Pancreas (tissue), 10 donors: ENCODE data around the gene TRPC4AP. TPM values are rescaled to one million over a fixed set of nuclear protein-coding genes. Genes with fewer than 3 reads are reported as not detected.

ENCODE experiments used
- ATAC-seq, 4 donors: fragments of 200-7000 bp; cut with Tn5 transposase; one replicate each; pipeline versions ENCODE4 v1.8.0 to v1.9.1; 2020; ENCODE audit warnings: mild to moderate bottlenecking in 4 of 4, moderate library complexity in 4 of 4
- DNase-seq, 6 donors: peaks; one replicate each; pipeline ENCODE4 v3.0.0-alpha.2; 2020
- FAIRE-seq: peaks from 2 replicates; lab custom pipeline; 2012; peaks lifted over from hg19 to GRCh38; lab: Jason Lieb, UNC
- H3K27ac ChIP-seq, 4 donors: fragments of 200-600 bp; sonication (generic); 1 replicate in 3 of 4; 2 replicates in 1 of 4; pipeline versions ENCODE4 v1.5.0 to v1.8.0; 2020
- H3K27me3 ChIP-seq, 4 donors: fragments of 200-600 bp; one replicate each; pipeline ENCODE4 v1.8.0; 2021
- H3K36me3 ChIP-seq, 3 donors: fragments of 200-600 bp; sonication (generic) in 1 of 3; one replicate each; pipeline versions ENCODE4 v1.5.0 to v1.8.0; 2020 to 2021
- H3K4me1 ChIP-seq, 3 donors: fragments of 200-600 bp; one replicate each; pipeline ENCODE4 v1.8.0; 2021
- H3K4me3 ChIP-seq, 4 donors: fragments of 200-600 bp; sonication (generic) in 2 of 4; one replicate each; pipeline versions ENCODE4 v1.5.0 to v1.8.0; 2020 to 2021
- H3K9me3 ChIP-seq, 4 donors: fragments of 200-600 bp; one replicate each; pipeline ENCODE4 v1.8.0; 2021
- CTCF ChIP-seq, 4 donors: fragments of 200-600 bp; sonication (generic) in 3 of 4; IDR thresholded peaks; one replicate each; pipeline versions ENCODE4 v1.5.0 to v1.8.0; 2021; ENCODE audit warnings: antibody characterized with exemption in 4 of 4
- WGBS, 2 donors: extraction: QIAGEN DNeasy Blood & Tissue Kit; methylation state at CpG; one replicate each; pipeline ENCODE4 v1.1.7; 2013; 5-methylcytosine and 5-hydroxymethylcytosine counted together
- intact Hi-C, 3 donors: fragments of 100-400 bp; cut with DNase I; formaldehyde crosslinking; loops; one replicate each; pipeline versions ENCODE4 v1.11.1 to v1.14.2; 2022
- polyA plus RNA-seq, 2 donors: library from polyadenylated mRNA; stranded (reverse); fragments of 200-250 nt; gene quantifications; one replicate each; pipeline ENCODE4 v1.2.3, GENCODE V29; 2013
- total RNA-seq, 6 donors: library from RNA; stranded (reverse); fragmentation: NEBNext Ultra II Directional in 4 of 6; extraction: Animal tissue kit (Norgen Biotek cat#: 25700) in 4 of 6; gene quantifications; one replicate each; pipeline versions ENCODE4 v1.2.1 to v1.2.4, GENCODE V29; 2021 to 2023
- donor health status: healthy with polysubstance abuse.
- donor health status: DM: no; HTN: no; CAD: no; lungs with moderate emphysema.
- donor health status: DM: no; HTN: no; CAD: no.
- donor health status: control.
- donor health status: control.
- donor health status: Bipolar disorder and iron deficiency.
- donor health status: DM: yes; HTN: yes; CAD: no.
- donor health status: DM: no; HTN: no; CAD: no.
- donor health status: DM: no; HTN: no; CAD: no.
- donor health status: DM: yes; HTN: yes; CAD: no.

TRPC4AP gene
- total and polyA plus RNA-seq, 8 donors = 30.7 to 43.1 (median 34.0) TPM

- 91 to 92% methylated on average over 19 of the region's 19 CpGs for WGBS, 2 donors
- no peaks in the 10 kb centered on the region for H3K9me3 ChIP-seq
- FAIRE-seq (no peak), DNase-seq (no peak), ATAC-seq (no peak)
- intact Hi-C loops = no loop called here
- H3K27me3 ChIP-seq = no peaks in the 10 kb centered on the region
- no peak overlapping the region for H3K4me3 ChIP-seq
- no peaks in the 10 kb centered on the region for H3K4me1 ChIP-seq
- TF ChIP-seq CTCF (IDR thresholded peaks at IDR 0.05) = no peak
- H3K27ac ChIP-seq = no peak overlapping the region
- peaks cover 5 to 70% (median 24%) of the 10 kb centered on the region in 3 donors for H3K36me3 ChIP-seq
These were observed 82.0 kb downstream of the TRPC4AP start for GRCh38 chr20:35010405-35011192.

- Histone ChIP-seq H3K27ac (no peak overlapping the region), H3K36me3 (peaks cover 11 to 70% (median 26%) of the 10 kb centered on the region in 3 donors), H3K4me3 (no peak overlapping the region), H3K4me1 (no peaks in the 10 kb centered on the region), H3K9me3 (no peaks in the 10 kb centered on the region), H3K27me3 (no peaks in the 10 kb centered on the region)
- intact Hi-C loops = no loop called here
- no peak for FAIRE-seq
- no peak for TF ChIP-seq CTCF (IDR thresholded peaks at IDR 0.05)
- DNase-seq = peak in 2 of 6 donors; percentile 28 to 40
- no peak for ATAC-seq
- 94 to 96% methylated on average over 11 of the region's 11 CpGs for WGBS, 2 donors
These were observed 82.8 kb downstream of the TRPC4AP start for GRCh38 chr20:35009665-35010328.

- WGBS, 2 donors = 68 to 69% methylated on average over 14 of the region's 14 CpGs
- no peaks in the 10 kb centered on the region for H3K4me1 ChIP-seq
- no peak for FAIRE-seq
- no peak for TF ChIP-seq CTCF (IDR thresholded peaks at IDR 0.05)
- H3K36me3 ChIP-seq = peaks cover 13 to 78% (median 32%) of the 10 kb centered on the region in 3 donors
- H3K4me3 ChIP-seq = no peak overlapping the region
- peak; percentile 64 to 86 (median 81) for DNase-seq
- H3K27ac ChIP-seq = peak overlapping the region in 2 of 4 donors; percentile 4 to 44
- H3K9me3 ChIP-seq = no peaks in the 10 kb centered on the region
- ATAC-seq = peak; percentile 81 to 92 (median 89)
- H3K27me3 ChIP-seq = no peaks in the 10 kb centered on the region
- intact Hi-C loops = no loop called here
These were observed 83.9 kb downstream of the TRPC4AP start for GRCh38 chr20:35008411-35009342.

- peak in 2 of 6 donors; percentile 8 to 30 for DNase-seq
- intact Hi-C loops = no loop called here
- Histone ChIP-seq H3K4me3 (no peak overlapping the region), H3K27ac (no peak overlapping the region), H3K9me3 (no peaks in the 10 kb centered on the region), H3K4me1 (no peaks in the 10 kb centered on the region), H3K36me3 (peaks cover 13 to 82% (median 38%) of the 10 kb centered on the region in 3 donors), H3K27me3 (no peaks in the 10 kb centered on the region)
- no peak for TF ChIP-seq CTCF (IDR thresholded peaks at IDR 0.05)
- no peak for FAIRE-seq
- WGBS, 2 donors = 89 to 93% methylated on average over 12 of the region's 12 CpGs
- ATAC-seq = no peak
These were observed 84.7 kb downstream of the TRPC4AP start for GRCh38 chr20:35007891-35008290.
